Measurements from ENCODE around the gene EYA4. TPM values are rescaled to one million over a fixed set of nuclear protein-coding genes. Genes with fewer than 3 reads are reported as not detected.
"Not testable (repeated sequence)": the region's sequence is repeated elsewhere in the genome, so short reads cannot be mapped to it uniquely, and the experiment has no call there.

The EYA4 gene
- total and polyA plus RNA-seq, 3 donors from 2014 or later, result 8.1 to 11.3 (median 10.7) TPM

DNA sequence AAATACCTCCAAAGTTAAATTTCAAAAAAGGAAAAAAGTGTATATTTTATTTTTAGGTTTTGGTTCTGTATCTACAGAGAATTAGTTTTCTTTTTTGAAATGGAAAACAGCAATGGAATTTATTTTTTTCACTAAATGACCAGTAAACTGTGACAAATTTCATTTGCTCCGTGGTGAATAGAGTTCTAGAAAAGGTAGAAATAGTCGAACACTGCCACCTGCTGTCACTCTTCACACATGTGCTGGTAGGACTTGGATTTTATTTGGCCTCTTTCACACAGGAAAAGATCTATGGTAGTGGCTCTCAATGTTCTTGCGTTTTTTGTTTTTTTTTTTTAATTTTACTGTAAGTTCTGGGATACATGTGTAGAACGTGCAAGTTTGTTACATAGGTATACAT lies 312.5 kb downstream of the EYA4 start:
- intact Hi-C loops (cut with DNase I; ENCODE audit: low total_unique reads), result no loop called here
- 14 to 39% methylated on average over 4 of the region's 4 CpGs for WGBS, 2 donors

DNA sequence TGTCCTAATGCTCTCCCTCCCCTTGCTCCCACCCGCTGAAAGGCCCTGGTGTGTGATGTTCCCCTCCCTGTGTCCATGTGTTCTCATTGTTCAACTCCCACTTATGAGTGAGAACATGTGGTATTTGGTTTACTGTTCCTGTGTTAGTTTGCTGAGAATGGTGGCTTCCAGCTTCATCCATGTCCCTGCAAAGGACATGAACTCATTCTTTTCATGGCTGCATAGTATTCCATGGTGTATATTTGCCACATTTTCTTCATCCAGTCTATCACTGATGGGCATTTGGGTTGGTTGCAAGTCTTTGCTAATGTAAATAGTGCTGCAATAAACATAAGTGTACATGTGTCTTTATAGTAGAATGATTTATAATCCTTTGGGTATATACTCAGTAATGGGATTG lies 313.0 kb downstream of the EYA4 start:
- DNase-seq; H3K4me1 ChIP-seq; intact Hi-C loops (cut with DNase I; ENCODE audit: low total_unique reads); H3K36me3 ChIP-seq (ENCODE audit: low read depth, missing control alignments); H3K9me3 ChIP-seq; H3K4me3 ChIP-seq; H3K27me3 ChIP-seq; H3K27ac ChIP-seq: not testable (repeated sequence)
- WGBS, 2 donors, result 75 to 82% methylated on average over 1 of the region's 1 CpG

More for the DNA sequence above, 312.5 kb downstream of the EYA4 start:
- Histone ChIP-seq H3K4me1 (no peaks in the 10 kb centered on the region), H3K4me3 (no peak overlapping the region), H3K36me3 (ENCODE audit: low read depth, missing control alignments) (no peaks in the 10 kb centered on the region), H3K9me3 (no peaks in the 10 kb centered on the region), H3K27me3 (no peaks in the 10 kb centered on the region), H3K27ac (no peak overlapping the region)
- DNase-seq, result peak; percentile 75
- TF ChIP-seq CTCF (IDR thresholded peaks at IDR 0.05), result peak; percentile 48 to 65 (median 50)
- TF ChIP-seq POLR2A (IDR thresholded peaks at IDR 0.05), result no peak

GRCh38 chr6:133555685-133556084 lies 314.5 kb downstream of the EYA4 start:
- H3K27me3 ChIP-seq, result no peaks in the 10 kb centered on the region
- H3K4me1 ChIP-seq, result no peaks in the 10 kb centered on the region
- H3K36me3 ChIP-seq (ENCODE audit: low read depth, missing control alignments), result no peaks in the 10 kb centered on the region
- no peak for TF ChIP-seq CTCF (IDR thresholded peaks at IDR 0.05)
- TF ChIP-seq POLR2A (IDR thresholded peaks at IDR 0.05), result no peak
- intact Hi-C loops (cut with DNase I; ENCODE audit: low total_unique reads), result no loop called here
- H3K9me3 ChIP-seq, result no peaks in the 10 kb centered on the region
- no peak overlapping the region for H3K27ac ChIP-seq
- WGBS, 2 donors, result 75 to 81% methylated on average over 2 of the region's 2 CpGs
- H3K4me3 ChIP-seq, result no peak overlapping the region
- no peak for DNase-seq

DNA sequence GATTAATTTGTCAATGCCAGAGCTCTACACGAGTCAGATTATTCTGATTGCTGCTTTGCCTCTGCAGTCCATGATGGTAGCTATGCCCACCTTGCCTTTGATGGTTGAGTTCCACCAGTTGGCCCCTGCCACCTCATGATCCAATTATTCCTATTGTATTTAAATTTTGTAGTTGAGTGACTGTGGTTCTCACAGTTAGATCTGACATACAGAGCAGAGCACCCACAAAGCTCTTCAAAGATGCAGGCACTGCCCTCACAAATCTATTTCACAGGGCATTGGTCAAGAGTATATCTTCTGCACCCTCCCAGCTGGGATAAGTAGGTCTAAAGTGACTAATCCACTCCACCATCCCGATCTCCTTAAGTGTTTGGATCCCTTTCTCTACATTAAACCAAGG lies 318.8 kb downstream of the EYA4 start:
- Histone ChIP-seq H3K4me3 (no peak overlapping the region), H3K36me3 (ENCODE audit: low read depth, missing control alignments) (no peaks in the 10 kb centered on the region), H3K27ac (no peak overlapping the region), H3K27me3 (no peaks in the 10 kb centered on the region), H3K4me1 (no peaks in the 10 kb centered on the region), H3K9me3 (no peaks in the 10 kb centered on the region)
- intact Hi-C loops (cut with DNase I; ENCODE audit: low total_unique reads), result no loop called here
- TF ChIP-seq CTCF (IDR thresholded peaks at IDR 0.05) (no peak), POLR2A (IDR thresholded peaks at IDR 0.05) (no peak)
- WGBS, 2 donors, result 95 to 100% methylated on average over 2 of the region's 2 CpGs
- no peak for DNase-seq

- DNase-seq, result no peak
- WGBS, 2 donors, result 59 to 69% methylated on average over 6 of the region's 6 CpGs
- no peaks in the 10 kb centered on the region for H3K9me3 ChIP-seq
- TF ChIP-seq CTCF (IDR thresholded peaks at IDR 0.05) (no peak), POLR2A (IDR thresholded peaks at IDR 0.05) (no peak)
- intact Hi-C loops (cut with DNase I; ENCODE audit: low total_unique reads), result loop anchor here (5.0 kb wide), 1 partner anchor 350 kb away; no protein-coding TSS in a partner anchor
- no peaks in the 10 kb centered on the region for H3K4me1 ChIP-seq
- no peak overlapping the region for H3K27ac ChIP-seq
- H3K36me3 ChIP-seq (ENCODE audit: low read depth, missing control alignments), result no peaks in the 10 kb centered on the region
- no peaks in the 10 kb centered on the region for H3K27me3 ChIP-seq
- H3K4me3 ChIP-seq, result no peak overlapping the region
Observed at GRCh38 chr6:133567636-133568035, 326.5 kb downstream of the EYA4 start.
